Measurements from ENCODE around the gene PTPN1. TPM values are rescaled to one million over a fixed set of nuclear protein-coding genes. Genes with fewer than 3 reads are reported as not detected.
A peak's percentile ranks its signal among the peaks of the same experiment; 100 is the strongest.

The PTPN1 gene
- total RNA-seq, 1 experiment from 2014 or later, result 65.2 TPM

GRCh38 chr20:50562262-50562701 is 52.1 kb downstream of the PTPN1 start:
- no peak overlapping the region for H3K4me3 Mint-ChIP-seq (ENCODE audit: unreplicated experiment)
- H3K27me3 ChIP-seq (replicated peaks; ENCODE audit: control insufficient read depth, insufficient read depth, low read length), result no peaks in the 10 kb centered on the region
- peaks cover 4% of the 10 kb centered on the region for H3K36me3 ChIP-seq (ENCODE audit: control insufficient read depth, insufficient read depth, low read length)
- peaks cover 17% of the 10 kb centered on the region for H3K36me3 Mint-ChIP-seq (ENCODE audit: insufficient read depth, unreplicated experiment)
- TF ChIP-seq CTCF (IDR thresholded peaks at IDR 0.05; ENCODE audit: insufficient read depth in 1 of 2, low read depth in 1 of 2, low read length in 1 of 2, severe bottlenecking in 1 of 2, unreplicated experiment in 1 of 2), result no peak
- H3K27ac Mint-ChIP-seq (ENCODE audit: unreplicated experiment), result peak overlapping the region; percentile 59
- DNase-seq, result no peak
- no peak overlapping the region for H3K4me3 ChIP-seq (ENCODE audit: low read depth, low read length)
- no peaks in the 10 kb centered on the region for H3K9me3 ChIP-seq
- peaks cover 13% of the 10 kb centered on the region for H3K4me1 Mint-ChIP-seq (ENCODE audit: low read depth, unreplicated experiment)
- ChIA-PET POLR2A (no interaction called here), CTCF (no interaction called here)
- H3K4me1 ChIP-seq, result peaks cover 28% of the 10 kb centered on the region
- no TSS peak for BruUV-seq (replicated peaks)
- no peaks in the 10 kb centered on the region for H3K27me3 Mint-ChIP-seq (ENCODE audit: insufficient read depth, unreplicated experiment)
- H3K9me3 Mint-ChIP-seq (ENCODE audit: unreplicated experiment), result no peaks in the 10 kb centered on the region
- intact Hi-C loops (cut with micrococcal nuclease; ENCODE audit: unreplicated experiment), result no loop called here

GRCh38 chr20:50563133-50563944 is 53.2 kb downstream of the PTPN1 start:
- no peak overlapping the region for H3K4me3 ChIP-seq (ENCODE audit: low read depth, low read length)
- Mint-ChIP-seq H3K36me3 (ENCODE audit: insufficient read depth, unreplicated experiment) (peaks cover 27% of the 10 kb centered on the region), H3K9me3 (ENCODE audit: unreplicated experiment) (no peaks in the 10 kb centered on the region), H3K4me3 (ENCODE audit: unreplicated experiment) (no peak overlapping the region), H3K4me1 (ENCODE audit: low read depth, unreplicated experiment) (peaks cover 13% of the 10 kb centered on the region), H3K27me3 (ENCODE audit: insufficient read depth, unreplicated experiment) (no peaks in the 10 kb centered on the region), H3K27ac (ENCODE audit: unreplicated experiment) (no peak overlapping the region)
- no peak for TF ChIP-seq CTCF (IDR thresholded peaks at IDR 0.05; ENCODE audit: insufficient read depth in 1 of 2, low read depth in 1 of 2, low read length in 1 of 2, severe bottlenecking in 1 of 2, unreplicated experiment in 1 of 2)
- ChIA-PET POLR2A (interaction anchor here (0.6 kb wide), 1 partner anchor 160 kb away, joined by 4 read pairs; no protein-coding TSS in a partner anchor), CTCF (interaction anchor here (0.6 kb wide), 1 partner anchor 366 kb away, joined by 3 read pairs; no protein-coding TSS in a partner anchor)
- no TSS peak for BruUV-seq (replicated peaks)
- intact Hi-C loops (cut with micrococcal nuclease; ENCODE audit: unreplicated experiment), result no loop called here
- peaks cover 28% of the 10 kb centered on the region for H3K4me1 ChIP-seq
- DNase-seq, result no peak
- H3K9me3 ChIP-seq, result no peaks in the 10 kb centered on the region
- H3K36me3 ChIP-seq (ENCODE audit: control insufficient read depth, insufficient read depth, low read length), result peaks cover 7% of the 10 kb centered on the region
- no peaks in the 10 kb centered on the region for H3K27me3 ChIP-seq (replicated peaks; ENCODE audit: control insufficient read depth, insufficient read depth, low read length)

- intact Hi-C loops (cut with micrococcal nuclease; ENCODE audit: unreplicated experiment), result no loop called here
- Mint-ChIP-seq H3K4me1 (ENCODE audit: low read depth, unreplicated experiment) (peaks cover 13% of the 10 kb centered on the region), H3K27me3 (ENCODE audit: insufficient read depth, unreplicated experiment) (no peaks in the 10 kb centered on the region), H3K36me3 (ENCODE audit: insufficient read depth, unreplicated experiment) (peaks cover 38% of the 10 kb centered on the region), H3K27ac (ENCODE audit: unreplicated experiment) (no peak overlapping the region), H3K4me3 (ENCODE audit: unreplicated experiment) (no peak overlapping the region), H3K9me3 (ENCODE audit: unreplicated experiment) (no peaks in the 10 kb centered on the region)
- ChIA-PET POLR2A (no interaction called here), CTCF (no interaction called here)
- Histone ChIP-seq H3K27me3 (replicated peaks; ENCODE audit: control insufficient read depth, insufficient read depth, low read length) (no peaks in the 10 kb centered on the region), H3K4me3 (ENCODE audit: low read depth, low read length) (no peak overlapping the region), H3K9me3 (no peaks in the 10 kb centered on the region), H3K36me3 (ENCODE audit: control insufficient read depth, insufficient read depth, low read length) (peaks cover 7% of the 10 kb centered on the region), H3K4me1 (peaks cover 34% of the 10 kb centered on the region)
- TF ChIP-seq CTCF (IDR thresholded peaks at IDR 0.05; ENCODE audit: insufficient read depth in 1 of 2, low read depth in 1 of 2, low read length in 1 of 2, severe bottlenecking in 1 of 2, unreplicated experiment in 1 of 2), result no peak
- DNase-seq, result no peak
- BruUV-seq (replicated peaks), result no TSS peak
These were observed 55.2 kb downstream of the PTPN1 start for GRCh38 chr20:50565383-50565782.

Data from Caco-2 (cell line).